Endodermal cell (in vitro differentiated cells): ENCODE measurements around the gene SLC17A1. TPM values are rescaled to one million over a fixed set of nuclear protein-coding genes. Genes with fewer than 3 reads are reported as not detected.

Experiments used
- DNase-seq: peaks from one replicate; pipeline ENCODE4 v3.0.0-alpha.2; 2017
- H3K27ac ChIP-seq: 2 replicates; pipeline ENCODE4 v1.5.1; 2013; ENCODE audit warnings: mild to moderate bottlenecking, low read depth, low read length, moderate library complexity
- H3K27me3 ChIP-seq: 2 replicates; pipeline ENCODE4 v1.6.1; 2013; ENCODE audit warnings: mild to moderate bottlenecking, low read length, moderate library complexity; ENCODE audit not compliant: insufficient read depth, control insufficient read depth, poor library complexity, severe bottlenecking
- H3K36me3 ChIP-seq: 2 replicates; pipeline ENCODE4 v1.7.0; 2013; ENCODE audit warnings: mild to moderate bottlenecking, low read length, moderate library complexity; ENCODE audit not compliant: control insufficient read depth, insufficient read depth
- H3K4me1 ChIP-seq: one replicate; pipeline ENCODE4 v1.7.0; 2013; ENCODE audit warnings: low read length; ENCODE audit not compliant: control insufficient read depth, insufficient read depth
- H3K4me3 ChIP-seq: 2 replicates; pipeline ENCODE4 v1.5.1; 2013; ENCODE audit warnings: mild to moderate bottlenecking, low read length, moderate library complexity
- H3K9ac ChIP-seq: 2 replicates; pipeline ENCODE4 v1.6.1; 2013; ENCODE audit warnings: mild to moderate bottlenecking, low read length, moderate library complexity; ENCODE audit not compliant: poor library complexity, severe bottlenecking; ENCODE audit errors: extremely low read depth
- H3K9me3 ChIP-seq: 2 replicates; pipeline ENCODE4 v1.6.1; 2013; ENCODE audit warnings: mild to moderate bottlenecking, low read length, moderate library complexity; ENCODE audit not compliant: control insufficient read depth
- H3K27ac Mint-ChIP-seq: 2 replicates; pipeline ENCODE4 v1.8.0; 2020; ENCODE audit warnings: mixed read lengths
- H3K27me3 Mint-ChIP-seq: 2 replicates; pipeline ENCODE4 v1.8.0; 2021; ENCODE audit warnings: mild to moderate bottlenecking, mixed read lengths; ENCODE audit not compliant: insufficient read depth
- H3K36me3 Mint-ChIP-seq: 2 replicates; pipeline ENCODE4 v1.8.0; 2020; ENCODE audit warnings: low read depth, mixed read lengths
- H3K4me1 Mint-ChIP-seq: 2 replicates; pipeline ENCODE4 v1.8.0; 2020; ENCODE audit warnings: mixed read lengths
- H3K4me3 Mint-ChIP-seq: 2 replicates; pipeline ENCODE4 v1.8.0; 2020; ENCODE audit warnings: mild to moderate bottlenecking, moderate library complexity, mixed read lengths
- H3K9me3 Mint-ChIP-seq: 2 replicates; pipeline ENCODE4 v1.8.0; 2020; ENCODE audit warnings: mild to moderate bottlenecking, mixed read lengths
- CTCF ChIP-seq: fragments of 200-600 bp; sonication (generic); conservative IDR thresholded peaks from 2 replicates; pipeline ENCODE4 v1.5.0; 2021; ENCODE audit warnings: antibody characterized with exemption, mild to moderate bottlenecking
- WGBS, 2 experiments: methylation state at CpG; one replicate each; pipeline versions ENCODE4 v1.1.5 to v1.1.7; 2013; ENCODE audit warnings: missing lambda C conversion rate in 2 of 2, mixed read lengths in 1 of 2; ENCODE audit not compliant: insufficient coverage in 1 of 2, insufficient read length in 1 of 2; 5-methylcytosine and 5-hydroxymethylcytosine counted together
- total RNA-seq, 2 donors: library from RNA; stranded (reverse); fragmentation: NEBNext Ultra II Directional in 1 of 2; extraction: Animal tissue kit (Norgen Biotek cat#: 25700) in 1 of 2; gene quantifications; 2 replicates in 1 of 2; 3 replicates in 1 of 2; pipeline ENCODE4 v1.2.1, GENCODE V29; 2021

Gene SLC17A1
- total RNA-seq, 2 donors from 2014 or later = not detected

GRCh38 chr6:25757936-25758642 is 73.8 kb downstream of the SLC17A1 start:
- Histone ChIP-seq H3K4me1 (no peaks in the 10 kb centered on the region), H3K9me3 (no peaks in the 10 kb centered on the region), H3K9ac (no peak overlapping the region), H3K36me3 (no peaks in the 10 kb centered on the region), H3K4me3 (no peak overlapping the region), H3K27me3 (no peaks in the 10 kb centered on the region), H3K27ac (no peak overlapping the region)
- H3K36me3 Mint-ChIP-seq = no peaks in the 10 kb centered on the region
- TF ChIP-seq CTCF = no peak
- H3K27me3 Mint-ChIP-seq = no peaks in the 10 kb centered on the region
- H3K4me3 Mint-ChIP-seq = no peak overlapping the region
- H3K9me3 Mint-ChIP-seq = no peaks in the 10 kb centered on the region
- DNase-seq = no peak
- WGBS, 2 experiments = 91 to 96% methylated on average over 3 to 6 of the region's 6 CpGs
- no peaks in the 10 kb centered on the region for H3K4me1 Mint-ChIP-seq
- no peak overlapping the region for H3K27ac Mint-ChIP-seq

GRCh38 chr6:25756382-25757363 is 75.2 kb downstream of the SLC17A1 start:
- no peak overlapping the region for H3K4me3 Mint-ChIP-seq
- no peak overlapping the region for H3K27ac ChIP-seq

More at GRCh38 chr6:25756382-25757363, 75.2 kb downstream of the SLC17A1 start:
- Histone ChIP-seq H3K9ac (no peak overlapping the region), H3K4me1 (no peaks in the 10 kb centered on the region), H3K27me3 (no peaks in the 10 kb centered on the region), H3K9me3 (no peaks in the 10 kb centered on the region), H3K36me3 (no peaks in the 10 kb centered on the region), H3K4me3 (no peak overlapping the region)
- H3K27ac Mint-ChIP-seq = no peak overlapping the region
- no peaks in the 10 kb centered on the region for H3K9me3 Mint-ChIP-seq
- DNase-seq = no peak
- H3K27me3 Mint-ChIP-seq = no peaks in the 10 kb centered on the region
- H3K4me1 Mint-ChIP-seq = no peaks in the 10 kb centered on the region
- no peak for TF ChIP-seq CTCF
- H3K36me3 Mint-ChIP-seq = no peaks in the 10 kb centered on the region
- WGBS, 2 experiments = 89 to 95% methylated on average over 6 to 9 of the region's 9 CpGs
